Transverse colon (tissue), 4 donors: Measurements from ENCODE around the gene TTYH3. TPM values are rescaled to one million over a fixed set of nuclear protein-coding genes. Genes with fewer than 3 reads are reported as not detected.

Experiments used
- DNase-seq: peaks from one replicate; pipeline ENCODE4 v3.0.0-alpha.2; 2019
- H3K27ac ChIP-seq, 4 donors: fragments of 200-600 bp; sonication (generic); 2 replicates each; pipeline ENCODE4 v1.5.1; 2016 to 2018; ENCODE audit warnings: inconsistent platforms in 4 of 4
- H3K27me3 ChIP-seq: fragments of 200-600 bp; sonication (generic); 2 replicates; pipeline ENCODE4 v1.5.1; 2017; ENCODE audit warnings: inconsistent platforms
- H3K36me3 ChIP-seq, 4 donors: fragments of 200-600 bp; sonication (generic); 2 replicates each; pipeline ENCODE4 v1.5.1; 2017 to 2019; ENCODE audit warnings: inconsistent platforms in 4 of 4
- H3K4me1 ChIP-seq, 4 donors: fragments of 200-600 bp; sonication (generic); 2 replicates each; pipeline ENCODE4 v1.5.1; 2017 to 2020; ENCODE audit warnings: inconsistent platforms in 4 of 4
- H3K4me3 ChIP-seq, 4 donors: fragments of 200-600 bp; sonication (generic); 1 replicate in 1 of 4; 2 replicates in 3 of 4; pipeline versions ENCODE4 v1.5.1 to v1.6.1; 2017 to 2019; ENCODE audit warnings: inconsistent platforms in 4 of 4
- H3K9me3 ChIP-seq, 2 donors: fragments of 200-600 bp; sonication (generic); 2 replicates each; pipeline ENCODE4 v1.5.1; 2017 to 2019; ENCODE audit warnings: inconsistent platforms in 2 of 2
- EP300 ChIP-seq: sonication (generic); formaldehyde crosslinking; IDR thresholded peaks from one replicate; pipeline ENCODE4 v1.6.1; 2017; ENCODE audit warnings: antibody characterized with exemption, low read depth
- POLR2A ChIP-seq: fragments of 450-650 bp; IDR thresholded peaks from one replicate; pipeline ENCODE4 v1.6.1; 2016; ENCODE audit warnings: antibody characterized with exemption, mild to moderate bottlenecking, moderate library complexity
- POLR2AphosphoS5 ChIP-seq, 3 donors: sonication (generic); formaldehyde crosslinking; IDR thresholded peaks; one replicate each; pipeline ENCODE4 v1.6.1; 2016; ENCODE audit warnings: antibody characterized with exemption in 3 of 3
- WGBS, 2 donors: methylation state at CpG; one replicate each; pipeline ENCODE4 v1.1.5; 2018; ENCODE audit warnings: low coverage in 1 of 2; 5-methylcytosine and 5-hydroxymethylcytosine counted together
- in situ Hi-C, 4 donors: fragments of 200-750 bp; cut with MboI; loops; one replicate each; pipeline versions ENCODE4 v1.15.0 to v1.15.1; 2017; ENCODE audit warnings: low sequenced_read_pairs in 3 of 4, low pct_ligation_motif_present in 1 of 4, low pct_unique_long_range_greater_than_20kb in 1 of 4
- intact Hi-C: fragments of 100-400 bp; cut with DNase I; formaldehyde crosslinking; loops from one replicate; pipeline ENCODE4 v1.15.1; 2023; ENCODE audit warnings: low total_unique reads
- total RNA-seq, 4 donors: library from RNA; depleted of rRNA; stranded (reverse); fragments of >200 nt; gene quantifications; one replicate each; pipeline ENCODE4 v1.1.0, GENCODE V29; 2016
- TF ChIP-seq, protein P1 (sequence below), 5 experiments: fragments of 200-600 bp in 3 of 5; fragments of 450-650 bp in 2 of 5; sonication (generic) in 3 of 5; IDR thresholded peaks; 1 replicate in 2 of 5; 2 replicates in 3 of 5; pipeline ENCODE4 v1.5.1; 2016 to 2017; ENCODE audit warnings: antibody characterized with exemption in 5 of 5, inconsistent platforms in 3 of 5, mild to moderate bottlenecking in 2 of 5, moderate library complexity in 1 of 5

Gene TTYH3
- total RNA-seq, 4 donors from 2014 or later: 11.2 to 43.6 (median 23.0) TPM

DNA sequence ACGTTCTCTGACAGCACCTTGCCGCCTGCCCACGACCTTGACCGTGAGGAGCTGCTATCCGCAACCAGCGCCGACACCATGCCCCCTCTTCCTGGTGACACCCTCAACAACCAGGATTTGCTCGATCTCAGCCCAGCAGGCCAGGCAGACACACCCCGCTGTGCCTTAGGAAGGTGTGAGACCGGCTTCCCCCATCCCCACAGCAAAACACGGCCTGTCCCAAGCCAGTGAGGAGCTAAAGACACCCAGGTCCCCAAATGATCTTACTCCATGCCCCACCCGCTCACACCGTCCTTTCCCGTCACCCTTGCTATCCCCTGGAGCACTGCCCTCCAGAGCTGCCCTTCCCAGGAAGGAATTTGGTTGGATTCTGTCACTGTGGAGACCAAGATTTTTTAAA, 21.3 kb upstream of the TTYH3 start:
- intact Hi-C loops: no loop called here
- in situ Hi-C loops: no loop called here
- TF ChIP-seq POLR2AphosphoS5 (IDR thresholded peaks at IDR 0.05): no peak
- no peak for TF ChIP-seq EP300
- TF ChIP-seq, protein P1, sequence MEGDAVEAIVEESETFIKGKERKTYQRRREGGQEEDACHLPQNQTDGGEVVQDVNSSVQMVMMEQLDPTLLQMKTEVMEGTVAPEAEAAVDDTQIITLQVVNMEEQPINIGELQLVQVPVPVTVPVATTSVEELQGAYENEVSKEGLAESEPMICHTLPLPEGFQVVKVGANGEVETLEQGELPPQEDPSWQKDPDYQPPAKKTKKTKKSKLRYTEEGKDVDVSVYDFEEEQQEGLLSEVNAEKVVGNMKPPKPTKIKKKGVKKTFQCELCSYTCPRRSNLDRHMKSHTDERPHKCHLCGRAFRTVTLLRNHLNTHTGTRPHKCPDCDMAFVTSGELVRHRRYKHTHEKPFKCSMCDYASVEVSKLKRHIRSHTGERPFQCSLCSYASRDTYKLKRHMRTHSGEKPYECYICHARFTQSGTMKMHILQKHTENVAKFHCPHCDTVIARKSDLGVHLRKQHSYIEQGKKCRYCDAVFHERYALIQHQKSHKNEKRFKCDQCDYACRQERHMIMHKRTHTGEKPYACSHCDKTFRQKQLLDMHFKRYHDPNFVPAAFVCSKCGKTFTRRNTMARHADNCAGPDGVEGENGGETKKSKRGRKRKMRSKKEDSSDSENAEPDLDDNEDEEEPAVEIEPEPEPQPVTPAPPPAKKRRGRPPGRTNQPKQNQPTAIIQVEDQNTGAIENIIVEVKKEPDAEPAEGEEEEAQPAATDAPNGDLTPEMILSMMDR (IDR thresholded peaks at IDR 0.05): no peak
- no peak for TF ChIP-seq POLR2A
- Histone ChIP-seq H3K27ac (no peak overlapping the region), H3K36me3 (no peaks in the 10 kb centered on the region), H3K4me1 (peaks cover 0 to 12% (median 1%) of the 10 kb centered on the region in 4 donors), H3K27me3 (no peaks in the 10 kb centered on the region), H3K4me3 (no peak overlapping the region), H3K9me3 (no peaks in the 10 kb centered on the region)
- WGBS, 2 donors: 88 to 95% methylated on average over 4 to 14 of the region's 14 CpGs
- no peak for DNase-seq

DNA sequence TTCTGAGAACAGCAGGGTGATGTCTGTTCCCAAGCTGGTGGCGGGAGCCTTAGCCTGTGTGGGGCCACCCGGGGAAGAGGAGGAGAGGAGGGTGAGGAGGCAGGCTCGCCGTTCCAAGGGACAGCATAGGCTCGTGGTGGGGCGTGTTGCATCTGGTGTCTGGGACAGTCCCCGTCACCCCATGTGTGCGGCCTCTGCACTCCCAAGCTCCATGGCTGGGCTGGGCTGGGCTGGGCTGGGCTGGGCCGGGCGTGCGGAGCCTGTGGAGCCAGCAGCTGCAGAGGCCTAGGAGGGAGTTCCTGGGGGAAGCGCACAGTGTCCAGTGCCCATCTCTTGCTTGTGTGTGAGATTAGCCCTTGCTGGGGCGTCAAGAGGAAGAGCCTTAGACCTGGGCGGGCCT, 20.9 kb upstream of the TTYH3 start:
- TF ChIP-seq EP300: no peak
- TF ChIP-seq, protein P1 (IDR thresholded peaks at IDR 0.05): no peak
- no peak for TF ChIP-seq POLR2AphosphoS5 (IDR thresholded peaks at IDR 0.05)
- TF ChIP-seq POLR2A: no peak
- no peaks in the 10 kb centered on the region for H3K36me3 ChIP-seq
- no peak overlapping the region for H3K4me3 ChIP-seq
- H3K9me3 ChIP-seq: no peaks in the 10 kb centered on the region
- H3K27ac ChIP-seq: no peak overlapping the region
- intact Hi-C loops (no loop called here), in situ Hi-C loops (no loop called here)
- WGBS, 2 donors: 69 to 100% methylated on average over 1 to 14 of the region's 14 CpGs
- no peak for DNase-seq
- peaks cover 0 to 12% (median 1%) of the 10 kb centered on the region in 4 donors for H3K4me1 ChIP-seq
- no peaks in the 10 kb centered on the region for H3K27me3 ChIP-seq

DNA sequence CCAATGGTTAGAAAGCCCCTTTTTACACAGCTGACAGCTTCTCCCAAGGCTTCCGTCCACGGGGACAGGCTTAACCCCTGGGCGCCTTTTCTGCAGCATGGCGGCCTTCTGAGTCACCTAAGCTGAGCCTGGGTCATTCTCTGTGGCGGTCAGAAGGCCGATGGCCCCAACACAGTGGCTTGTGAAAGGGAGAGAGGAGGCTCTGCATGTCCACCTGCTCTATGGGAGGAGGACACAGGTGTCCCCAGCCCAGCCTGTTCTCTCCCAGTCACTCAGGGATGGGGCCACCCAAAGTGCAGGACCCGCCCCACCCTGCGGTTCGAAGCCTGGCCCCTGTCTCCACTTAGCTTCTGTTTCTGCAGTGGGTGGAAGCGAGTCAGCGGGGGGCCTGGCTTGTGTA, 20.4 kb upstream of the TTYH3 start:
- TF ChIP-seq POLR2AphosphoS5 (IDR thresholded peaks at IDR 0.05): no peak
- no peak for TF ChIP-seq POLR2A
- TF ChIP-seq, protein P1 (IDR thresholded peaks at IDR 0.05): no peak
- TF ChIP-seq EP300: no peak
- Histone ChIP-seq H3K4me1 (peaks cover 0 to 12% (median 1%) of the 10 kb centered on the region in 4 donors), H3K4me3 (no peak overlapping the region), H3K36me3 (no peaks in the 10 kb centered on the region), H3K27me3 (no peaks in the 10 kb centered on the region), H3K9me3 (no peaks in the 10 kb centered on the region), H3K27ac (no peak overlapping the region)
- DNase-seq: no peak
- 96% methylated on average over 11 of the region's 11 CpGs; no CpG with 5 or more reads in 1 of the 2 donors for WGBS, 2 donors
- in situ Hi-C loops: no loop called here
- intact Hi-C loops: no loop called here

DNA sequence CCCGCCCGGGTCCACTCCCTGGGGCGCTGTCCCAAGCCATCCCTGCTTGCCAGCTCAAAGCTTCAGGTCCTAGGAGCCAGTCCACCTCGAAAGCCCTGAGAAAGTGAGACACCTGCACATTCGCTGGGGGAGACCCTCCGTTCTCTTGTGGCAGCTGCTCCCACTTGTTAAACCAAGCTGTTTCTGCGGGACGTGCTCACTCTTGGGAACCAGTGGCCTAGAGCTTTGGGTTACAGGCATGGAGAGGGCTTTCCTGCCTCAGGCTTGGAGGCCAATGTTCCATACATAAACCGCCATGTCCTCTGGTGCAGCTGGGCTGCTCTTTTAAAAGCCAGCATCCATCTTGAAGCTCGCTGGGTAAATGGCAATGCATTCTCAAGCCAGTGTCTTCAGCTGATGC, 19.9 kb upstream of the TTYH3 start:
- Histone ChIP-seq H3K9me3 (no peaks in the 10 kb centered on the region), H3K4me1 (peaks cover under 1 to 13% (median 4%) of the 10 kb centered on the region in 4 donors), H3K4me3 (no peak overlapping the region), H3K27ac (no peak overlapping the region), H3K27me3 (no peaks in the 10 kb centered on the region), H3K36me3 (no peaks in the 10 kb centered on the region)
- intact Hi-C loops: no loop called here
- TF ChIP-seq POLR2A: no peak
- TF ChIP-seq, protein P1 (IDR thresholded peaks at IDR 0.05): no peak
- TF ChIP-seq EP300: no peak
- TF ChIP-seq POLR2AphosphoS5 (IDR thresholded peaks at IDR 0.05): no peak
- no peak for DNase-seq
- in situ Hi-C loops: no loop called here
- WGBS, 2 donors: 94% methylated on average over 10 of the region's 10 CpGs; no CpG with 5 or more reads in 1 of the 2 donors
